Activated CD8-positive, alpha-beta memory T cell treated with anti-CD3 and anti-CD28 coated beads for 1 hour (primary cell): ENCODE results near the gene IL31.

Experiments
- DNase-seq, 2 donors: peaks; one replicate each; pipeline ENCODE4 v3.0.0-alpha.2; 2020; ENCODE audit warnings: low read depth in 1 of 2; ENCODE audit errors: extremely low read depth in 1 of 2

The IL31 gene

GRCh38 chr12:122159882-122160281, 14.1 kb downstream of the IL31 start:
- no peak for DNase-seq

- no peak for DNase-seq
Measured at GRCh38 chr12:122158700-122159285, 15.2 kb downstream of the IL31 start.

- DNase-seq: no peak
Measured at GRCh38 chr12:122155705-122156104, 18.3 kb downstream of the IL31 start.

DNA sequence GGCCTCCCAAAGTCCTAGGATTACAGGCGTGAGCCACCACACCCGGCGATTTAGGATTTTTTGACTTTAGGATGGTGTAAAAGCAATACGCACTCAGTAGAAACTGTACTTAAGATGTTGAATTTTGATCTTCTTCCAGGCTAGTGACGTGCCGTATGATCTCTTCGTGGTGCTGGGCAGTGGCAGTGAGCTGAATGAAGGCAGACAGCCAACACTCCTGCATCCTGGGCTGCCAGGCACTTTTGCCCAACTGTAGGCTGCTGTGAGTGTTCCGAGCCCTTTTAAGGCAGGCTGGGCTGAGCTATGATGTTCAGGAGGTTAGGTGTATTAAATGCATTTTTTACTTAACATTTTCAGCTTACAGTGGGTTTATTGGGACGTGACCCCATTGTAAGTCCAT, 21.3 kb downstream of the IL31 start:
- DNase-seq: no peak

- no peak for DNase-seq
Measured at GRCh38 chr12:122150127-122150681, 23.8 kb downstream of the IL31 start.

DNA sequence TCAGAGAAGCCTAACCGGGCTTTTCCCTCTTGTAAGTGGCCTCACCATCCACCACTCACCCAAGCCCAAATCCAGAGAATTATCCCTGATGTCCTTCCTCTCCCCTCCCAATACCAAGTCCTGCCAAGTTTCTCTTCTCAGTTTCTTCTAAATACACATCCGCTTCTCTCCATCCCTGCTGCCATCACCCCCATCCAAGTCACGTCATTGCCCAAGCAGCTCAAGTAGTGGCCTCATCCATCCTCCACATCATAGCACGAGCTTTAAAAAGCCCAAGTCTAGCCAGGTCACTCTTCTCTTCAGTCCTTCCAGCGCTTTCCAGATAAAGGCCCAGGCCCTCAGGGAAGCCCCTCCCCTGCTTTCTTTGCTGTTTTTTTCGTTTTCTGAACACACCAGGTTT, 25.4 kb downstream of the IL31 start:
- DNase-seq: no peak

- DNase-seq: no peak
Measured at GRCh38 chr12:122147514-122148290, 26.3 kb downstream of the IL31 start.

DNA sequence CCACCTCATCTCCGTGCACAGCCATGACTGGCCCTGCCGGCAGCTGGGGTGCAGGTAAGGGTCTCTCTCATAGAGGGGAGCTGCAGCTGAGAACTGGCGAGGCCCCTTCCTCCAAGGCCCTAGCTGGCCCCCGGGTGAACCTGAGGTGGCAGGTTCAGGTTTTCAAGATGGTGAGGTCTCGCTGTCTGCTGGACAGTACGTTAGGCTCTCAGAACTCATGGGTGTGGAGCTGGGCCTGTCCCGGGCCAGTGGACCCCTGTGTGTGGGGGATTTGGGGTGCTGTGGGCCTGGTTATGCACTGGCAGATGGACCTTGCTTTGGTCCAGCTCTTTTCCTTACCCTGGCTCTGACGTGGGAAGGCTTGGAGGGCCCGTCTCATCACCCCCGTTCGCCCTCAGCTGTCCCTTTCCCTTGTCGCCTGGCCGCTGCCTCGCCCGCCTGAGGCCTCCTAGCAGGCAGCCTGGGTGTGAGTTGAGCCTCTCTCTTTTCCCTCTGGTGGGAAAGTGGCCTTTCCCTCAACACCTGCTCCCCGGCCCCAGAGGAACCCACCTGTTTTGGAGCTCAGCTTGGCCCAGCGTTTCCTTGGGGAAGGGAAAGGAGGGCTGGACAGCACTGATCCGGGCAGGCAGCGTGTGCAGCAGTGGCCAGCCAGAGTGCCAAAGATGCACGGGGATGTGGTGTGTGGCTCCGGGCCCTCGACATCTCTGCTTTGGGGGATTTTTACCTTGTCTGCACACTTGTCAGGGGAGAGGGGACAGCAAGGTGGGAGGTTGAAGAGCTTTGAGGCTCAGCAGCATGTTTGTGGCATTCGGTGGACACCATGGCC, 28.3 kb downstream of the IL31 start:
- DNase-seq: no peak

DNA sequence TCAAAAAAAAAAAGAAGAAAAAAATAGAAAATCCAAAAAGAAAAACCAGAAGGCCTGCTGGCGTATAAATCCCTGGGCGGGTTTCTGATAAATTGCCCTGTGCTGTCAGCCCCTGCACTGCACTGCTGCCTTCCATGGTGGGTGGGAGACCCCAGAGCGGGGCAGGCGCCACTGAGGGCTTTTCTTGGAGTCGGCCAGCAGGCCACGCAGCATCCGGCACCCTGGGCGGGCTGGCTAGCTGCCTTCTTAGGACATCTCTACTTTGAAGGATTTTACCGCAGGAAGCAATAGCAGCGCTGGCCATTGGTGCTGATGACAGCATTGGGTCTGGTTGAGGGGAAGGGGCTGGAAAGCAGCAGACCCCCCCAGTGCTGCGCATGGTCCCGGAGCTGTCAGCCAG, 29.1 kb downstream of the IL31 start:
- no peak for DNase-seq

DNA sequence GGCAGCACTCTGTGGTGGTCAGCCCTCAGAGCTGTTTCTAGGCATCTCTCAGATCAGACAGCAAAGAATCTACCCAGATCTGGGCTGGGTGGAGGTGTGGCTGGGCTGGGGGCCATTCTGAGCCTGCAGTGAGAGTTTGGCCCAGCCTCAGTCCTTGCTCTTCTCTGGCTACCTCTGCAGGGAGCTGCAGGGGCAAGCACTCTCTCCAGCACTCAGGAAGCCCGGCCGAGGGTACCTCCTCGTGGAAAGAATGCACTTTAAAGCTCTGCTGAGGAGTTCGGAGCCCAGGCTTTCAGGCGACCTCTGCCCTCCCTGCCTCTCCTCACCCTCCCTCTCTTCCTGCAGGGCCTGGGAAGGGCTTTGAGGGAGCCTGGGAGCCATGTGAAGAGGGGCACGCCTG, 31.2 kb downstream of the IL31 start:
- DNase-seq: no peak

- DNase-seq: no peak
Measured at GRCh38 chr12:122141911-122142725, 31.9 kb downstream of the IL31 start.

DNA sequence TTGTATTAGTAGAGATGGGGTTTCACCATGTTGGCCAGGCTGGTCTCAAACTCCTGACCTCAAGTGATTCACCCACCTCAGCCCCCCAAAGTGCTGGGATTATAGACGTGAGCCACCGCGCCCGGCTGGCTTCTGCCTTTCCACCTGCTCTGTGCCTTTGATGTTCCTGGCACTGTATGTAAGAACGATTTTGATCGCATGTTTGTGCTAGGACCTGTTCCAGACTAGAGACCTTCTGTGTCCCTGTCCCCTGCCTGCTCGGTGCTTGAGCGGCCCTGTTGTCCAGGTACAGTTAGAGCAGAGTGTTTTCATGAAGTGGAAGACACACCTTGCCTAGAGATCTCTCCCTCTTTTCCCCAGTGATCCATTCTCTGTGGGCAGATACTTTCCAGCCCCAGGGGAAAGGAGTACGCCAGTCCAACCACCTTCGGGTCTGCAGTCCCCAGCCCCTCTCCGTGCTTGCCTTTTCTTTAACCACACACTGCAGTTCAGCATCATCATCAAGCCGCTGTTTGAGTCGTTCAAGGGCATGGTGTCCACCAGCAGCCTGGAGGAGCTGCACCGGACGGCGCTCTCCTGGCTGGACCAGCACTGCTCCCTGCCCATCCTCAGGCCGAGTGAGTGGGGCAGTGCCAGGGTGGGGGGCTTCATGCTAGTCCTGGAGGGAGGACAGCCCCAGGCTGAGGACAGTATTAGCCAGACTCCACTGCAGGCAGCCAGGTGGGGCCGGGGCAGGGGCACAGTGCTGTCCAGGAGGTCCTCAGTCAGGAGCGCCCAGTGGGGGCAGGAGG, 33.4 kb downstream of the IL31 start:
- no peak for DNase-seq

GRCh38 chr12:122139941-122140340, 34.1 kb downstream of the IL31 start:
- DNase-seq: no peak

- no peak for DNase-seq
Measured at GRCh38 chr12:122139266-122139665, 34.8 kb downstream of the IL31 start.

DNA sequence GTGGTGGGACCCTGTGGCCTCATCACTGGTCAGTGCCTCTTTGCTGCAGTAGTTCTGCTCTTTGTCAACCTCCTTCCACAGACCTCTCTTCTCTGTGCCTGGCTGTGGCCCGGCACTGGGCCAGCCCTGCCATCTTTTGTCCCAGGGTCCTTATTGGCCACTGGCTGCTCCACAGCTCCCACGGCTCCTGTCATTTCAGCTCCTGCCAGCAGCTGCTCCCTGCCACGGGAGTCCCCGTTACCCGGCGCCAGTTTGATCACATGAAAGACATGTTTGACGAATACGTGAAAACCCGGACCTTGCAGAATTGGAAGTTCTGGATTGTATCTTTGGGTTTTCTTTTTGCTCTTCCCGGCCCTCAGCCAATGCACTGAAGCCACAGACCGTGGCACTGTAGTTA, 35.4 kb downstream of the IL31 start:
- no peak for DNase-seq

GRCh38 chr12:122138181-122138580, 35.8 kb downstream of the IL31 start:
- DNase-seq: no peak

DNA sequence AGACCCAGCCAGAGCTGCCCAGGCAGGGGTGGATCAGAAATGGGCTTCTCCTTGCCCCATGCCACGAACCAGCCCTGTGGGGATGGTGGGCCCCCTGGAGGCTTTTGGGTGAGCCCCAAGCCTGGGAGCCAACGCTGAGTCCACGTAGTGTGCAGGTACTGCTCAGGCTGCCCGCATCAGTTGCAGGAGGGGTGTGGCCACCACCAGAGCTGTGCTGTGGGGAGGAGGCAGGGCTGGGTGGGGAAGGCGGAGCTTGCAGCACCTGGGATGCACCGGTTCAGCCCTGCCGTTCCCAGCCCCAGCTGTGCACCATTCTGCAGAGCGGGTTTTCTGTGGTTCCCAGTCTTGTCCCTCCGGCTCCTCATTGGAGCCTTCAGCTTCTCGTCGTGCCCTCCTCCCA, 36.3 kb downstream of the IL31 start:
- DNase-seq: no peak

GRCh38 chr12:122137229-122137628, 36.8 kb downstream of the IL31 start:
- DNase-seq: no peak

- DNase-seq: no peak
Measured at GRCh38 chr12:122135437-122136031, 38.5 kb downstream of the IL31 start.
